ENCODE measurements around the gene PLD1.

Gene PLD1

DNA sequence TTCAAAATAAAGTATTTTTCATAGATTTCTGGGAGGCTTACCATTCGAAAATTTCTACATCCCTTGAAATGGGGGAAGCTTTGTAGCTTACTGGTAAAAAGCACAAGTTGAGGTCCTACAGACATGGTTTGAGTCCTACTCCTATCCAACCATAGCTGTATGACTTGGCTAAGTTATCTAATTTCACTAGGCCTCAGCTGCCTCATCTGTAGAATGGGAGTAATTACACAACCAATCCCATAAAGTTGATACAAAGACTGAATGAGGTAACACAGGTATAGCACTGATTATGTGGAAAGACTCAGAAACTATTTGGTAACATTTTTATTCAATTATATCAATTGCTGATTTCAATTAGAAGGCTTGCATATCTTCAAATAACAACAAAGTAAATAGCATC lies 157.4 kb downstream of the PLD1 start:
- Histone ChIP-seq H3K36me3 (ENCODE audit: control insufficient read depth, insufficient read depth, low read length) (no peaks in the 10 kb centered on the region), H3K27me3 (ENCODE audit: control insufficient read depth, insufficient read depth, low read length) (no peaks in the 10 kb centered on the region), H3K4me1 (ENCODE audit: control insufficient read depth, insufficient read depth, low read length) (no peaks in the 10 kb centered on the region), H3K9ac (ENCODE audit: low read depth, low read length) (no peak overlapping the region), H3K4me3 (ENCODE audit: low read depth, low read length) (no peak overlapping the region), H3K27ac (ENCODE audit: low read depth, low read length) (no peak overlapping the region), H3K9me3 (ENCODE audit: control insufficient read depth, insufficient read depth, low read length) (no peaks in the 10 kb centered on the region)

DNA sequence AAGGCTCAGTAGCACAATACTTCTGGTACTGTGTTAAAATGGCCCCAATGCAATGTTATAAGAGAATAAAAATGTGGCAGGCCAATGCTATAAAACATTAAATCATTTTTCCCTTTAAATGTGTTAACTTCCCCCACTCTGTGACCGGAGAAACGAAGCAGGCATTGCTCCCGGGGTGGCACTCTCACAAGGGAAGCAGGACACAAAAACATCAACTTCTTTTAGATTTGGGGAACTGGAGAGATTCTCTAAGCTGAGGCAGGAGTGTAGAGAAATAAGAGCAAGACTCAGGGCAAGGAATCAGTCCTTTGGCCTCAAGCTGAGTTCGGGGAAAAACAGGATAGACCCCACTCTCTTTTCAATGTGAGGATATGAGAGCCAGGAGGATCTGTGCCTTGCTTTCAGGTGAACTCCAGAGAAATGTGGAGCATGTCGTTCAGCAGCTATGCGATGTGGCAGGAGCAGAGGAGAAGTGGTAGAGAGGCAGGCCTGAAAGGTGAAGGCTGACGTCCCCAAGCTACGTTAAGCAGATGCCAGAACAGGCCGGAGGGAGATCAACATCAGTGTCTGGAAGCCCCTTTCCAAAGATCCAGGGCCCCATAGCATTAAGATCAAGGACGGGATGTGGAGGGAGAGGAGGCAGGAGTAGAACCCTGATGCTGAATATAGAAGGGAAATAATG lies 160.2 kb downstream of the PLD1 start:
- Histone ChIP-seq H3K9me3 (ENCODE audit: control insufficient read depth, insufficient read depth, low read length) (no peaks in the 10 kb centered on the region), H3K9ac (ENCODE audit: low read depth, low read length) (no peak overlapping the region), H3K4me1 (ENCODE audit: control insufficient read depth, insufficient read depth, low read length) (no peaks in the 10 kb centered on the region), H3K4me3 (ENCODE audit: low read depth, low read length) (no peak overlapping the region), H3K36me3 (ENCODE audit: control insufficient read depth, insufficient read depth, low read length) (no peaks in the 10 kb centered on the region), H3K27ac (ENCODE audit: low read depth, low read length) (no peak overlapping the region), H3K27me3 (ENCODE audit: control insufficient read depth, insufficient read depth, low read length) (no peaks in the 10 kb centered on the region)

DNA sequence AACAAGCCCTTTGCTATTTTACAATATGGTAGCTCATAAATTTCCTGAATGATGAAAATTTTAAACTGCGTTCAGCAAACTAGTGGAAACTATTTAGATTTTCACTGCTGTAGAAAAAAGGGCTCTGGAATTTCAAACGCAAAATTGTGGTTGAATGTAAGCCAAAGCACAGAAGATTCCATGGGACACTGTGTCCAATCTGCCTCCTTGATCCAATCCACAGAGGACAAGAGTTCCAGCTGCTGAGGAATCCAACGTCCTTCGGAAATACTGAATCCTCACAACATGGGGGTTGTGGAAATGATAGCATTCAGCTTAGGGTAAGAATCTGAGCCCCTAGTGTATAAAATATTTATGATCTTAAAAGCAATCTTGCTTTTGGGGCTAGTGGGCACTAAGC lies 161.0 kb downstream of the PLD1 start:
- Histone ChIP-seq H3K36me3 (ENCODE audit: control insufficient read depth, insufficient read depth, low read length) (no peaks in the 10 kb centered on the region), H3K4me3 (ENCODE audit: low read depth, low read length) (no peak overlapping the region), H3K27me3 (ENCODE audit: control insufficient read depth, insufficient read depth, low read length) (no peaks in the 10 kb centered on the region), H3K9ac (ENCODE audit: low read depth, low read length) (no peak overlapping the region), H3K9me3 (ENCODE audit: control insufficient read depth, insufficient read depth, low read length) (no peaks in the 10 kb centered on the region), H3K27ac (ENCODE audit: low read depth, low read length) (no peak overlapping the region), H3K4me1 (ENCODE audit: control insufficient read depth, insufficient read depth, low read length) (no peaks in the 10 kb centered on the region)

DNA sequence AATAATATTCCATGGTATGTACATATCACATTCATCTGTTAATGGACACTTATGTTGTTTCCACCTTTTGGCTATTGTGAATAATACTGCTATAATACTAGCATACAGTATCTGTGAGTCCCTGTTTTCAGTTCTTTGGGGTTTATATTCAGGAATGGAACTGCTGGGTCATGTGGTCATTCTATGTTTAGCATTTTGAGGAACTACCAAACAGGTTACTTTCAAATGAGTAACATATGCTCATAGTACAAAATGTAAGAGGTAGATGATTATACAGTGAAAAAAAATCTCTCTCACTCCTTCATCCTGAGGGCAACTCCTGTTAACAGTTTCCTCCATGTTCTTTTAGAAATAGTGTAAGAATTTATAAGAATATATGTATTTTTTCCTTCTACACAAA lies 162.2 kb downstream of the PLD1 start:
- Histone ChIP-seq H3K4me3 (ENCODE audit: low read depth, low read length) (no peak overlapping the region), H3K36me3 (ENCODE audit: control insufficient read depth, insufficient read depth, low read length) (no peaks in the 10 kb centered on the region), H3K4me1 (ENCODE audit: control insufficient read depth, insufficient read depth, low read length) (no peaks in the 10 kb centered on the region), H3K9ac (ENCODE audit: low read depth, low read length) (no peak overlapping the region), H3K27ac (ENCODE audit: low read depth, low read length) (no peak overlapping the region), H3K9me3 (ENCODE audit: control insufficient read depth, insufficient read depth, low read length) (no peaks in the 10 kb centered on the region), H3K27me3 (ENCODE audit: control insufficient read depth, insufficient read depth, low read length) (no peaks in the 10 kb centered on the region)

DNA sequence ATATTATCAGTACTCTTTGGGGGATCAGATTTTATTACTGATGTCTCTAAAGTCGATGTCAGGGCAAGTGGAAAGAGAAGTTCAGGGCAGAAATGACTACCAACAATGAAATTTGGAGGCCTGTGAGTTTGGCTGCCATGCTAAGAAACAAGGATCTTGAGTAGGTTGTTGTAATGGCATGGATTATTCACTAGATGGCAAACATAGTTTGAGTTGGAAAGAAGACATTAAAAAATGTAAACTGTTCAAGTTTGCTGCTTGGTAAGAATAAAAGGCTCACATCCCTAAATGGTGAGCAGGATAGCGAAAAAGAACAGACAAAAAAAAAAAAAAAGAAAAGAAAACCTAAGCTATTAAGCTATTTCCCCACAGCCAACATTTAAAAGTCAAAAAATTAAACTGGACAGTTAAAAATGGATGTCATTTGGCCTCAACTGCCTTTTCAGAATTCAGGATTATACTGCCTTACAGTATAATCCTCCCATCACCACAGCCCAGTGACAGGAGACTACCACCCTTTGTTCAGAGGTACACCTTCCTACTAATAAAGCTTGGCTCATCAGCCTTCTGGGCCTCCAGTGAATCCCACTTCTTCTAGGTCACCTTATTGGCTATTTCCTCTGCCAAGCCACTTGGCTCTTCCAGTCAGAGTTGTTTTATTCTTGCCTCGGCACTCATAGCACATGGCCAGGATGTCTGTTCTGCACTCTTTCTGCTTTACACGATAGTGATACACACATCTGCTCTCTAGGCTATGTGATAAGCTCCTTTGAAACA lies 163.7 kb downstream of the PLD1 start:
- Histone ChIP-seq H3K36me3 (ENCODE audit: control insufficient read depth, insufficient read depth, low read length) (no peaks in the 10 kb centered on the region), H3K9me3 (ENCODE audit: control insufficient read depth, insufficient read depth, low read length) (no peaks in the 10 kb centered on the region), H3K27ac (ENCODE audit: low read depth, low read length) (no peak overlapping the region), H3K4me3 (ENCODE audit: low read depth, low read length) (no peak overlapping the region), H3K27me3 (ENCODE audit: control insufficient read depth, insufficient read depth, low read length) (no peaks in the 10 kb centered on the region), H3K4me1 (ENCODE audit: control insufficient read depth, insufficient read depth, low read length) (no peaks in the 10 kb centered on the region), H3K9ac (ENCODE audit: low read depth, low read length) (no peak overlapping the region)

DNA sequence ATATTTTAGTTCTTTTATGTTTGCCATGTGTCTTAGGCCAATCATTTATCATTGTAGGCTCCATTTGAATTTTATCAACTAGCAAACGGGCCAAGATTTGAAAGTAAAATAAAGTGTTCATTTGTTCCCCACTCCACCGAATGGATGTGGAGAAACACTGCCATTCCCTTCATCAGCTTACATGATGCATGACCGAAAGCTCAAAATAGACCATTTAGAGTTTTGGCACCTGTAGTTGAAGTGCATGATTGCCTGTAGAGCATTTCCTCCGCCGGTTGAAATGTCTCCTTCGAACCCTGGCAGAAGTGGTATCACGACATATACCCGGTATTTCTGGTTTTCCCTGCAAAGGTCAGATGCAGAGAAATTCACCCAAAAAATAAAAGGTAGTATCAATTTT lies 165.6 kb downstream of the PLD1 start:
- Histone ChIP-seq H3K9ac (ENCODE audit: low read depth, low read length) (no peak overlapping the region), H3K9me3 (ENCODE audit: control insufficient read depth, insufficient read depth, low read length) (no peaks in the 10 kb centered on the region), H3K4me1 (ENCODE audit: control insufficient read depth, insufficient read depth, low read length) (no peaks in the 10 kb centered on the region), H3K27me3 (ENCODE audit: control insufficient read depth, insufficient read depth, low read length) (no peaks in the 10 kb centered on the region), H3K27ac (ENCODE audit: low read depth, low read length) (no peak overlapping the region), H3K4me3 (ENCODE audit: low read depth, low read length) (no peak overlapping the region), H3K36me3 (ENCODE audit: control insufficient read depth, insufficient read depth, low read length) (no peaks in the 10 kb centered on the region)

DNA sequence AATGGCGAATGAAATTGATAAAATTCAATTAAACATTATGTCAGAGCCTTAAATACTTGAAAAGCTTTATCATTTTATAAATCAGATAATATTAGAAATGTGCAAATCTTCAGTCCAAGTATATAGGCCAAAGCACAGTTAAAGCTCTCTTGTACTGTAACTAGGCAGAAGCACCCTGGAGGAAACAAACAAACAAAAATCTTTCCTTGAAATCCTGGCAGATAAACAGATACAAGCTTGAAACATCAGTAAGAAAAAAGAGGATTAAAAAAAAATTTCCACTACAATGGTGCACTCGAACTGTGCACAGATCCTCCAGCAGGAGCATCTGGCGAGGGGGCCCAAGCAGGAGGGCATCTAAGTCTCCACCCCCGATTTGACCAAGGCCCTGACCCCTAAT lies 166.6 kb downstream of the PLD1 start:
- Histone ChIP-seq H3K27me3 (ENCODE audit: control insufficient read depth, insufficient read depth, low read length) (no peaks in the 10 kb centered on the region), H3K4me1 (ENCODE audit: control insufficient read depth, insufficient read depth, low read length) (no peaks in the 10 kb centered on the region), H3K27ac (ENCODE audit: low read depth, low read length) (no peak overlapping the region), H3K9ac (ENCODE audit: low read depth, low read length) (no peak overlapping the region), H3K9me3 (ENCODE audit: control insufficient read depth, insufficient read depth, low read length) (no peaks in the 10 kb centered on the region), H3K36me3 (ENCODE audit: control insufficient read depth, insufficient read depth, low read length) (no peaks in the 10 kb centered on the region), H3K4me3 (ENCODE audit: low read depth, low read length) (no peak overlapping the region)

DNA sequence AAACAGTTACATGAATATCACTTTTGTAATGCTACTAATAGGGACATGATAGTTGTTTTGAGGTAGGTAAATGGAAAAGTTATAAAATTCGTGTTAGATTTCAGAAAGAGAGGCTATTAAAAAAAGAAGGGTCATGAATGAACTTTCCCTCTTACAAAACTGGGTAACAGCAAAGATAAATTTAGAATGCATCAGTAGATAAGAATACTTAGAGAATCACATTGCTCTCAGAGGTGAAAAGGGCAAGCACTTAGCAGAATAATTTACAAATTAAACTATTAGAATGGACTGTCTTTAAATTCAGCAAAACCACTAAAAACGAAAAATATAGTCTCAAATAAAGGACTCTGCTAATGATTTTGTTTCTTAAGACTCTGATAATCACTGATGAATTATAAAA lies 167.2 kb downstream of the PLD1 start:
- no peak overlapping the region for H3K27ac ChIP-seq (ENCODE audit: low read depth, low read length)
- H3K36me3 ChIP-seq (ENCODE audit: control insufficient read depth, insufficient read depth, low read length): no peaks in the 10 kb centered on the region
- H3K9ac ChIP-seq (ENCODE audit: low read depth, low read length): no peak overlapping the region
- H3K9me3 ChIP-seq (ENCODE audit: control insufficient read depth, insufficient read depth, low read length): no peaks in the 10 kb centered on the region
- H3K4me1 ChIP-seq (ENCODE audit: control insufficient read depth, insufficient read depth, low read length): no peaks in the 10 kb centered on the region
- no peaks in the 10 kb centered on the region for H3K27me3 ChIP-seq (ENCODE audit: control insufficient read depth, insufficient read depth, low read length)
- no peak overlapping the region for H3K4me3 ChIP-seq (ENCODE audit: low read depth, low read length)

DNA sequence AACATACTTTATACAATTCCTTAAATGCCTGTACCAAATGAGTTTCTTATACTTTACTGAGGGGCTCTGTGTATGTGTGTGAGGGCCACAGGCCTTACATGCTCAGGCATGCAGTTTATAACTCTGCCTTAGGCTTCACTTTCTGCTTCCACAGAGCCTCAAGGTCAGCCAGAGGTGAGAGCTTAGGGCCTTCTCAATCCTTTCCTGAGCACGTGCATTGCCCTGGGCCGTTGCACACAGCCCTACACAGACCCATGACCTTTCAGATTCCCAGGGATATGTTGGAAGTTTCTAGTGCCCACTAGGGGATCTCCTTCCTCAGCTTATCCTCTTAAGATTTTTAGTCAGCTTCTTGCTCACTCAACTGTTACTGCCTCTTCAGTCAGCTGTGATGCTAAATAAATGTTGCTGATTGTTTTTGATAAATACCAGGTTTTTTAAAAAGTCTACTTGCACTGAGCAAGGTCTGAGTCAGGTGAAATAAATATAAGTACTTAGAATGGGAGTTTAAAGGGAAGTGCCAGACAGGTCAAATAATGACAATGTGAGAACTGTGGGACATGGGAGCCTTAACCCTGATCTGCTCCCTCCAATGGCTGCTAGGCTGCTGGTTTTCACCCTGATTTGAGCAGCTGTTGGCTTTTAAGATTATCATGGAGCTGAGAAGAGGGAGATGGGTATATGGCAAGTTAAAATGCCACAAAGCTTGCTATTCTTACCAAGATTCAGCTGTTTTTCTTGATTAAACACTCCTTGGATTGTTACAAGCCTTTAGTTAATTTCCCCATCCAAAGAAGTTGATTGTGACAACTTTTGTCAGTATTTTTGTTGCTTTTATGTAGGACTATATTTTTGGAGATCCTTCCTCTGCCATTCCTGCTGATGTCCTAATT lies 169.5 kb downstream of the PLD1 start:
- no peaks in the 10 kb centered on the region for H3K4me1 ChIP-seq (ENCODE audit: control insufficient read depth, insufficient read depth, low read length)
- no peak overlapping the region for H3K4me3 ChIP-seq (ENCODE audit: low read depth, low read length)
- H3K36me3 ChIP-seq (ENCODE audit: control insufficient read depth, insufficient read depth, low read length): no peaks in the 10 kb centered on the region
- H3K27ac ChIP-seq (ENCODE audit: low read depth, low read length): no peak overlapping the region
- H3K9me3 ChIP-seq (ENCODE audit: control insufficient read depth, insufficient read depth, low read length): no peaks in the 10 kb centered on the region
- H3K9ac ChIP-seq (ENCODE audit: low read depth, low read length): no peak overlapping the region
- H3K27me3 ChIP-seq (ENCODE audit: control insufficient read depth, insufficient read depth, low read length): no peaks in the 10 kb centered on the region

DNA sequence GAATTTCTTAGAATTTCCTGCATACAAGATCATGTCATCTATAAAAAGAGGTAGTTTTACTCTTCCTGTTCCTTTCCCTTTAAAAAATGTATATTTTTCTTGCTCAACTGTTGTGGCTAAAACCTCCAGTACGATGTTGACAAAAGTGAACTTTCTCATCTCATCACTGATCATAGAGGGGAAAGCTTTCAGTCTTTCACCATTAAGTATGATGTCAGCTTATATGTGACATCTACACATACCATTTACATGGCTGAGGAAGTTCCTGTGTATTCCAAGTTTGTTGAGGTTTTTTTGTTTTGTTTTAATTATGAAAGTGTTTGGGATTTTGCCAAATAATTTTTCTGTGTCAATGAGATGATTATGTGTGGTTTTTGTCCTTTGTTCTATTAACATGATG lies 173.6 kb downstream of the PLD1 start:
- no peaks in the 10 kb centered on the region for H3K27me3 ChIP-seq (ENCODE audit: control insufficient read depth, insufficient read depth, low read length)
- no peaks in the 10 kb centered on the region for H3K4me1 ChIP-seq (ENCODE audit: control insufficient read depth, insufficient read depth, low read length)
- no peaks in the 10 kb centered on the region for H3K36me3 ChIP-seq (ENCODE audit: control insufficient read depth, insufficient read depth, low read length)
- no peaks in the 10 kb centered on the region for H3K9me3 ChIP-seq (ENCODE audit: control insufficient read depth, insufficient read depth, low read length)
- no peak overlapping the region for H3K9ac ChIP-seq (ENCODE audit: low read depth, low read length)
- no peak overlapping the region for H3K27ac ChIP-seq (ENCODE audit: low read depth, low read length)
- no peak overlapping the region for H3K4me3 ChIP-seq (ENCODE audit: low read depth, low read length)

DNA sequence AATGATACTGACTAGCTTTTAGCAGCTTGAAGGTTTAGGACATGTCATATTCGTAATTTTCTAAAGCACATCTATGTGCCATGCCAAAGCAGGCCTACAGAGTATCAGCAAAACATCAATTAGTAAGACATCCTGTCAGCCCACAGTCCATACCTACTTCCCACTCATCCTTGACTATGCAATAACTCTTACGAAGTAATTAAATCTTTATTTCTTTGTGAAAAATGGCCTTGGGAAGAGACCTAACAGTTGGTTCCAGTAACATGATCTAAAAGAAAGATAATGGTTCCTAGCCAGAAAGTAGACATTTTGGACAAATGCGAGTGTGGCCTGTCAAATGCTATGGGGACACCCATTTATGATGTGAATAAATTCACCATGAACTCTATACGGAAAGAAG lies 177.5 kb downstream of the PLD1 start:
- Histone ChIP-seq H3K4me1 (ENCODE audit: control insufficient read depth, insufficient read depth, low read length) (no peaks in the 10 kb centered on the region), H3K27ac (ENCODE audit: low read depth, low read length) (no peak overlapping the region), H3K36me3 (ENCODE audit: control insufficient read depth, insufficient read depth, low read length) (no peaks in the 10 kb centered on the region), H3K4me3 (ENCODE audit: low read depth, low read length) (no peak overlapping the region), H3K27me3 (ENCODE audit: control insufficient read depth, insufficient read depth, low read length) (no peaks in the 10 kb centered on the region), H3K9me3 (ENCODE audit: control insufficient read depth, insufficient read depth, low read length) (no peaks in the 10 kb centered on the region), H3K9ac (ENCODE audit: low read depth, low read length) (no peak overlapping the region)

Data from HUES48 (cell line).